Smooth muscle cell (in vitro differentiated cells): ENCODE results near the gene SLC1A4. TPM values are rescaled to one million over a fixed set of nuclear protein-coding genes. Genes with fewer than 3 reads are reported as not detected.

Experiments
- DNase-seq: peaks from one replicate; lab custom pipeline; 2025; ENCODE audit not compliant: unreplicated experiment; lab: John Stamatoyannopoulos, UW
- H2AFZ ChIP-seq: fragments of 200-600 bp; sonication (generic); 2 replicates; pipeline ENCODE4 v1.6.0; 2016; ENCODE audit warnings: antibody characterized with exemption, low read depth, mild to moderate bottlenecking
- H3F3A ChIP-seq: fragments of 200-600 bp; sonication (generic); 2 replicates; pipeline ENCODE4 v1.6.0; 2017; ENCODE audit warnings: antibody characterized with exemption, low read depth
- H3K27ac ChIP-seq: fragments of 200-600 bp; sonication (generic); 2 replicates; pipeline ENCODE4 v1.5.1; 2016; ENCODE audit warnings: low read depth, mild to moderate bottlenecking
- H3K27me3 ChIP-seq: fragments of 200-600 bp; sonication (generic); 2 replicates; pipeline ENCODE4 v1.6.1; 2016; ENCODE audit warnings: low read depth, mild to moderate bottlenecking
- H3K36me3 ChIP-seq: fragments of 200-600 bp; sonication (generic); 2 replicates; pipeline ENCODE4 v1.5.1; 2016; ENCODE audit warnings: low read depth
- H3K4me1 ChIP-seq: fragments of 200-600 bp; sonication (generic); 2 replicates; pipeline ENCODE4 v1.5.1; 2016; ENCODE audit warnings: low read depth
- H3K4me2 ChIP-seq: fragments of 200-600 bp; sonication (generic); 2 replicates; pipeline ENCODE4 v1.6.0; 2016; ENCODE audit warnings: mild to moderate bottlenecking
- H3K4me3 ChIP-seq: fragments of 200-600 bp; sonication (generic); 2 replicates; pipeline ENCODE4 v1.5.1; 2016; ENCODE audit warnings: mild to moderate bottlenecking
- H3K79me2 ChIP-seq: fragments of 200-600 bp; sonication (generic); 2 replicates; pipeline ENCODE4 v1.6.0; 2016; ENCODE audit warnings: low read depth, mild to moderate bottlenecking
- H3K9ac ChIP-seq: fragments of 200-600 bp; sonication (generic); 2 replicates; pipeline ENCODE4 v1.6.0; 2016; ENCODE audit warnings: low read depth
- H3K9me3 ChIP-seq: fragments of 200-600 bp; sonication (generic); replicated peaks from 2 replicates; pipeline ENCODE4 v1.5.1; 2016; ENCODE audit warnings: low read depth
- H4K20me1 ChIP-seq: fragments of 200-600 bp; sonication (generic); 2 replicates; pipeline ENCODE4 v1.6.0; 2016; ENCODE audit warnings: low read depth
- WGBS: methylation state at CpG from one replicate; pipeline ENCODE4 v1.1.7; 2016; ENCODE audit warnings: low lambda C conversion rate; 5-methylcytosine and 5-hydroxymethylcytosine counted together
- polyA plus RNA-seq: library from polyadenylated mRNA; unstranded; fragments of >200 nt; fragmentation: Nextera tagmentation; extraction: Ambion mirVana; gene quantifications from 2 replicates; pipeline ENCODE4 v1.2.1, GENCODE V29; 2016
- total RNA-seq: library from RNA; depleted of rRNA; stranded (reverse); fragments of >200 nt; gene quantifications from 2 replicates; pipeline ENCODE4 v1.2.3, GENCODE V29; 2014
- TF ChIP-seq, protein P1 (sequence below): fragments of 200-600 bp; sonication (generic); IDR thresholded peaks from 2 replicates; pipeline ENCODE4 v1.5.1; 2017; ENCODE audit warnings: borderline replicate concordance, mild to moderate bottlenecking, antibody characterized with exemption; ENCODE audit not compliant: insufficient read depth, poor library complexity, severe bottlenecking

SLC1A4 gene
- total and polyA plus RNA-seq, 2 experiments from 2014 or later: 14.2 to 16.9 TPM

DNA sequence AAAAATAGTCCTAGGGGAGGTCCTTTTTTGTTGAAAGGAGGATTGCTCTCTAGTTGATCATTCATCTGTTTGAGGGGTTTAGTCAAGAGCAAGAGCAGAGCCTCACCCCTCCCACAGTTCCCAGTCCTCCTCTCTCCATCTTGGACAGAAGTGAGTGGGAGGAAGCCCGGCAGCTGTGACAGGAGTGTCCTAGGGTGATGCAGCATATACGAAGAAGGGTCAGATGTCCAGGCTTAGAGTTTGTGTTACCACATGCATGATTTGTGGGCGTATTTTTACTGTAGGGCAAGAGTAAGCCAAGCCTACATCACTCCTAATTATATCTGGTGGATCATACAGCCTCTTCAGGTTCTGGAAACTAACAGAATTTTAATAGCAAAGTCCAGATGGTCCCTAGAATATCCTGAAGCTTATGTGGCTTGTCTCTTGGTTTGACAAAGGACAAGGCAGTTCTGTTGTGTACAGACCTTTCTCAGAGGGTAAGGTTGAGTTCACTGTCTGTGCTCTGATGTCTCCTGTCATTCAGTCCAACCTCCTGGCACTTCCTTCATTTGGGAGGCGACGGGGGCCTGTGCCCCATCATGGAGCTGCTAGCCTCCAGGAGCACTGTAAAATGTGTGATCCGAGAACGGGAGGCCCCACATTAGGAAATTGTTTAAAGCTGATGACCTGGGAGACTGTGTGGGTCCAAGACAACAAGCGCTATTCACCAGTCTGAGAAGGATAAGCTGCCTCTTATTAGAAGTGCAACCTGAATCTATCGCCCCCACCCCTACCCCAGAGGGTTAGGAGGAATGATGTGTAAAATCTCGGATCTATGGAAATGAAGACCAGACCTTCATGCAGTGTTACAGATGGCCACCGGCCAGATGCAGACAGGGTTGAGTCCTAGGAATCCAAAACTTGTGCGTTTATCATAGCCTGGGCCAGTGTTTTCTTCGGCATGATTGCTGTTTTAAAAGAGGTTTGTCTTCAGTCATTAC, 73.9 kb downstream of the SLC1A4 start:
- Histone ChIP-seq H3K4me1 (peaks cover 16% of the 10 kb centered on the region), H2AFZ (no peak overlapping the region), H3K4me2 (peak overlapping the region; percentile 39), H3F3A (peaks cover 11% of the 10 kb centered on the region), H4K20me1 (peaks cover 89% of the 10 kb centered on the region), H3K27me3 (no peaks in the 10 kb centered on the region), H3K9me3 (no peaks in the 10 kb centered on the region), H3K79me2 (peaks cover 37% of the 10 kb centered on the region), H3K27ac (peak overlapping the region; percentile 31), H3K9ac (no peak overlapping the region), H3K4me3 (no peak overlapping the region), H3K36me3 (no peaks in the 10 kb centered on the region)
- 65% methylated on average over 13 of the region's 13 CpGs for WGBS
- no peak for DNase-seq
- TF ChIP-seq, protein P1, sequence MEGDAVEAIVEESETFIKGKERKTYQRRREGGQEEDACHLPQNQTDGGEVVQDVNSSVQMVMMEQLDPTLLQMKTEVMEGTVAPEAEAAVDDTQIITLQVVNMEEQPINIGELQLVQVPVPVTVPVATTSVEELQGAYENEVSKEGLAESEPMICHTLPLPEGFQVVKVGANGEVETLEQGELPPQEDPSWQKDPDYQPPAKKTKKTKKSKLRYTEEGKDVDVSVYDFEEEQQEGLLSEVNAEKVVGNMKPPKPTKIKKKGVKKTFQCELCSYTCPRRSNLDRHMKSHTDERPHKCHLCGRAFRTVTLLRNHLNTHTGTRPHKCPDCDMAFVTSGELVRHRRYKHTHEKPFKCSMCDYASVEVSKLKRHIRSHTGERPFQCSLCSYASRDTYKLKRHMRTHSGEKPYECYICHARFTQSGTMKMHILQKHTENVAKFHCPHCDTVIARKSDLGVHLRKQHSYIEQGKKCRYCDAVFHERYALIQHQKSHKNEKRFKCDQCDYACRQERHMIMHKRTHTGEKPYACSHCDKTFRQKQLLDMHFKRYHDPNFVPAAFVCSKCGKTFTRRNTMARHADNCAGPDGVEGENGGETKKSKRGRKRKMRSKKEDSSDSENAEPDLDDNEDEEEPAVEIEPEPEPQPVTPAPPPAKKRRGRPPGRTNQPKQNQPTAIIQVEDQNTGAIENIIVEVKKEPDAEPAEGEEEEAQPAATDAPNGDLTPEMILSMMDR: no peak

DNA sequence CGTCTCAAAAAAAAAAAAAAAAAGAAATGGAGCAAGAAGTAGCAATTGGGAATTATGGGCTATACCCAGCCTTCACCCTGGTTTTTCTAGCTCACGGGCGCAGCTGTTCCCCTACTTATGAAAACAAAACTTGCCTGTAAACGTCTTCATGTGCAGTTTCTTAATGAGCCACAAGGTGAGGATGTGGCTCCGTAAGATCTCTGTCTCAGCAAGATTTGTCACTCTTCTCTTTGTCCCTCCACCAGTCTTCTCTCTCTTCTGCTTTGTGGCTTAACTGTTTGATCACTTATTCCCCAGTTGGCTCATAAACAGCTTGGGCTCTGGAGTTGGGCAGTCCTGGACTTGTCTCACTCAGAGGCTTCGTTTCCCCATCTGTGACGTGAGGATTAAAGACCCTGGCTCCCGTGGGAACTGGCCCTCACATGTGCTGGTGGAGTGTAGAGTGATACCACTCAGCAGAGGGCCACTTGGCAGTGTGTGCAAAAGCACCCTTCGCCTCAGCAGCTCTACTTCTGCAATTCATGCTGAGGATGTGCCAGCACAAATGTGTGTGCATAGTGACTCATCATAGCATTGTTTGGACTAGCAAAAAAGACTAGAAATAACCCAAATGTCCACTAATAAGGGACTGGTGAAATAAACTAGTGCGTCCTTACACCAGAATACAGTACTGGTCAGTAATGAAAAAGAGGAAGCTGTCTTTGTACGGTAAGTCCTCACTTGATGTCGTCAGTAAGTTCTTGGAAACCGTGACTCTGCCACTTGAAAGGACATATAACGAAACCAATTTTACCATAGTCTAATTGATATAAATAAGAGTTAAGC, 75.7 kb downstream of the SLC1A4 start:
- Histone ChIP-seq H3K79me2 (peaks cover 29% of the 10 kb centered on the region), H3K4me3 (no peak overlapping the region), H3K9ac (no peak overlapping the region), H3K4me2 (peak overlapping the region; percentile 64), H3K27ac (peak overlapping the region; percentile 73), H3K4me1 (peaks cover 16% of the 10 kb centered on the region), H3K36me3 (no peaks in the 10 kb centered on the region), H4K20me1 (peaks cover 92% of the 10 kb centered on the region), H2AFZ (no peak overlapping the region), H3K27me3 (no peaks in the 10 kb centered on the region), H3K9me3 (no peaks in the 10 kb centered on the region), H3F3A (peaks cover 11% of the 10 kb centered on the region)
- TF ChIP-seq, protein P1: peak; percentile 53
- no peak for DNase-seq
- 54% methylated on average over 14 of the region's 14 CpGs for WGBS

DNA sequence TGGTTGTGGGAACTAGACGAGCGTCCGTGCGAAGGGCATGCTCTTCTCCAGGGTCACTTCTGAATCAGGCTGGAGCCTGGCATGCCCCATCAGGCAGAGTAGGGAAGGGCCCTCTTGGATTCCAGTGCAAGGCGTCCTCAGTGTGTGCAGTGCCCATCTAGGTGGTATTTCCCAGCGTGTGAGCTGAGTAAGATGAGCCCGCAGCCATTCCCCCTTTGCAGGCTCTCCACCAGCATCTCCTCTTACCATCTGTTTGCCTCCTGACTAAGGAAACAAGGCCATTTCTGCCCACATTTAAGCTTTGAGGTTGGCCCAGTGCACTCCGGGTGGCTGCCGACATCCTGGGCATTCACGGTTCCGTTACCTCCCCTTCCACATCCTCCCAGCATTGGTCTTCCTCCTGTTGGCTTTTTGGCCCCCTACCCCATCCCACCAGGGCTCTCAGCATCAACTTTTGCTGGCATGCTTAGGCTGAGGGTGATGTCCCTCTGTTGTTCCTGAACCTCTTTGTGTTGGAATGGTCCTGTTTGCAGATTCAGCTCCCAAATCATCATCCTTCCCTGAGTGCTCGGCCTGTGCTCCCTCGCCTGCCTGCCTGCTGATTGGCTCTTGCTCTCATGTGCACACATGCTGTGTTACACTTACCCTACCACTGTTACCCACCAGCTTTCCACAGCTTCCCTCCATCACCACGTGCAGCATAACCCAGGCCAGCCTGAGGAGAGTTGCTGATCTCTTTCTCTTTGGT, 78.8 kb downstream of the SLC1A4 start:
- H2AFZ ChIP-seq: no peak overlapping the region
- peaks cover 13% of the 10 kb centered on the region for H3K4me1 ChIP-seq
- H3K9me3 ChIP-seq: no peaks in the 10 kb centered on the region
- H3K27ac ChIP-seq: no peak overlapping the region
- H3F3A ChIP-seq: peaks cover 22% of the 10 kb centered on the region
- no peaks in the 10 kb centered on the region for H3K27me3 ChIP-seq
- H3K36me3 ChIP-seq: no peaks in the 10 kb centered on the region
- H3K9ac ChIP-seq: no peak overlapping the region
- TF ChIP-seq, protein P1: no peak
- no peak for DNase-seq
- no peak overlapping the region for H3K4me2 ChIP-seq
- H3K4me3 ChIP-seq: no peak overlapping the region
- H4K20me1 ChIP-seq: peaks cover 78% of the 10 kb centered on the region
- H3K79me2 ChIP-seq: peaks cover 12% of the 10 kb centered on the region
- 94% methylated on average over 14 of the region's 14 CpGs for WGBS
